Measurements from ENCODE around the gene LRP1-AS.

Gene LRP1-AS

GRCh38 chr12:57095440-57095839 is 52.0 kb downstream of the LRP1-AS start:
- DNase-seq, result no peak

Data from stimulated activated CD4-positive, alpha-beta T cell treated with anti-CD3 and anti-CD28 coated beads, Interleukin-4, amount 100 ng/mL, for 1 hour (primary cell).